Prostate gland (tissue), 2 donors: ENCODE data around the gene TLX1.

Experiments used
- POLR2A ChIP-seq: fragments of 450-650 bp; IDR thresholded peaks from one replicate; pipeline ENCODE4 v1.6.1; 2016; ENCODE audit warnings: antibody characterized with exemption, mild to moderate bottlenecking
- POLR2AphosphoS5 ChIP-seq: sonication (generic); formaldehyde crosslinking; IDR thresholded peaks from one replicate; pipeline ENCODE4 v1.6.1; 2017; ENCODE audit warnings: antibody characterized with exemption
- TF ChIP-seq, protein P1 (sequence below), 4 experiments: fragments of 200-600 bp in 2 of 4; fragments of 450-650 bp in 2 of 4; sonication (generic) in 2 of 4; IDR thresholded peaks; 1 replicate in 3 of 4; 2 replicates in 1 of 4; pipeline ENCODE4 v1.5.1; 2016 to 2019; ENCODE audit warnings: antibody characterized with exemption in 4 of 4, mild to moderate bottlenecking in 2 of 4, moderate library complexity in 2 of 4

GRCh38 chr10:101118031-101118430 lies 13.1 kb upstream of the TLX1 start:
- TF ChIP-seq, protein P1, sequence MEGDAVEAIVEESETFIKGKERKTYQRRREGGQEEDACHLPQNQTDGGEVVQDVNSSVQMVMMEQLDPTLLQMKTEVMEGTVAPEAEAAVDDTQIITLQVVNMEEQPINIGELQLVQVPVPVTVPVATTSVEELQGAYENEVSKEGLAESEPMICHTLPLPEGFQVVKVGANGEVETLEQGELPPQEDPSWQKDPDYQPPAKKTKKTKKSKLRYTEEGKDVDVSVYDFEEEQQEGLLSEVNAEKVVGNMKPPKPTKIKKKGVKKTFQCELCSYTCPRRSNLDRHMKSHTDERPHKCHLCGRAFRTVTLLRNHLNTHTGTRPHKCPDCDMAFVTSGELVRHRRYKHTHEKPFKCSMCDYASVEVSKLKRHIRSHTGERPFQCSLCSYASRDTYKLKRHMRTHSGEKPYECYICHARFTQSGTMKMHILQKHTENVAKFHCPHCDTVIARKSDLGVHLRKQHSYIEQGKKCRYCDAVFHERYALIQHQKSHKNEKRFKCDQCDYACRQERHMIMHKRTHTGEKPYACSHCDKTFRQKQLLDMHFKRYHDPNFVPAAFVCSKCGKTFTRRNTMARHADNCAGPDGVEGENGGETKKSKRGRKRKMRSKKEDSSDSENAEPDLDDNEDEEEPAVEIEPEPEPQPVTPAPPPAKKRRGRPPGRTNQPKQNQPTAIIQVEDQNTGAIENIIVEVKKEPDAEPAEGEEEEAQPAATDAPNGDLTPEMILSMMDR (IDR thresholded peaks at IDR 0.05) = no peak
- no peak for TF ChIP-seq POLR2A
- no peak for TF ChIP-seq POLR2AphosphoS5
